ENCODE measurements around the gene IMP4. TPM values are rescaled to one million over a fixed set of nuclear protein-coding genes. Genes with fewer than 3 reads are reported as not detected.
A peak's percentile ranks its signal among the peaks of the same experiment; 100 is the strongest.

IMP4 gene
- total RNA-seq, 1 experiment from 2014 or later: 121 TPM

- no peak overlapping the region for H2AFZ ChIP-seq (ENCODE audit: low read depth, low read length, poor library complexity, severe bottlenecking)
- peaks cover 44% of the 10 kb centered on the region for H3K27me3 ChIP-seq (ENCODE audit: insufficient read depth, low read length)
- peaks cover 0 to 2% of the 10 kb centered on the region in 2 experiments; a peak in 1 of 4 replicates for H3K4me1 ChIP-seq (ENCODE audit: control insufficient read depth in 1 of 2, insufficient read depth in 2 of 2, low read length in 2 of 2)
- H3K4me3 ChIP-seq (replicated peaks in 1 of 2; ENCODE audit: low read depth in 1 of 2, low read length in 2 of 2): no peak overlapping the region
- no peaks in the 10 kb centered on the region for H3K36me3 ChIP-seq (ENCODE audit: control insufficient read depth in 1 of 2, insufficient read depth in 2 of 2, low read length in 2 of 2)
- no peaks in the 10 kb centered on the region for H3K9me2 ChIP-seq (ENCODE audit: insufficient read depth)
- H3K79me2 ChIP-seq (ENCODE audit: insufficient read depth, low read length): no peaks in the 10 kb centered on the region
- TF ChIP-seq ATF3 (IDR thresholded peaks at IDR 0.05): no peak
- TF ChIP-seq ZNF274 (IDR thresholded peaks at IDR 0.05; ENCODE audit: low read depth, low read length): no peak
- TF ChIP-seq FOSL1 (IDR thresholded peaks at IDR 0.05; ENCODE audit: low read depth): no peak
- no peak for TF ChIP-seq REST (IDR thresholded peaks at IDR 0.05; ENCODE audit: low read depth)
- TF ChIP-seq RAD21 (IDR thresholded peaks at IDR 0.05; ENCODE audit: low read depth): 0 out of 2 replicates have a peak, but pooled peaks have one; percentile 5
- 0 out of 6 replicates have a peak, but pooled peaks of 1 of the 3 experiments have one; percentile 8 for TF ChIP-seq CTCF (IDR thresholded peaks at IDR 0.05 in 2 of 3, conservative IDR thresholded peaks at IDR 0.05 in 1 of 3; ENCODE audit: borderline replicate concordance in 1 of 3, insufficient read depth in 1 of 3, low read depth in 2 of 3, low read length in 2 of 3)
- no TSS peak for BruUV-seq (replicated peaks)
- DNase-seq (ENCODE audit: low read depth, low spot score): no peak
- H3K9ac ChIP-seq (ENCODE audit: low read length): no peak overlapping the region
- intact Hi-C loops (cut with micrococcal nuclease): no loop called here
- ChIA-PET RAD21 (ENCODE audit: low non-redundant PET in 1 of 2, low total read pairs in 2 of 2, uncharacterized antibody in 2 of 2, unreplicated experiment in 2 of 2) (no interaction called here), CTCF (no interaction called here), POLR2A (no interaction called here)
- no peaks in the 10 kb centered on the region for H3K9me3 ChIP-seq (ENCODE audit: control insufficient read depth in 1 of 2, insufficient read depth in 1 of 2, low read depth in 1 of 2, low read length in 2 of 2)
- no peak overlapping the region for H3K4me2 ChIP-seq (ENCODE audit: low read length)
- ATAC-seq: peak; percentile 79
- H4K20me1 ChIP-seq (ENCODE audit: insufficient read depth): no peaks in the 10 kb centered on the region; the same call in 1 of the 2 replicates
- no peak overlapping the region for H3K27ac ChIP-seq (ENCODE audit: low read depth, low read length)
Observed at GRCh38 chr2:130302164-130302886, 40.4 kb upstream of the IMP4 start.

Measured in HCT116 (cell line).